GM12864 (cell line): ENCODE results near the gene TEX261.

Experiments used
- DNase-seq: peaks from one replicate; pipeline ENCODE4 v3.0.0-alpha.2; 2011; ENCODE audit warnings: low read depth
- H3K4me3 ChIP-seq: 2 replicates; pipeline ENCODE4 v1.5.1; 2011; ENCODE audit warnings: mild to moderate bottlenecking, low read depth, low read length, control low read depth
- CTCF ChIP-seq: IDR thresholded peaks from 2 replicates; pipeline ENCODE4 v1.5.1; 2011; ENCODE audit warnings: low read depth, mild to moderate bottlenecking, moderate library complexity, low read length, control low read depth, inconsistent platforms; ENCODE audit errors: missing control alignments

Gene TEX261

GRCh38 chr2:70988151-70988550, 6.5 kb downstream of the TEX261 start:
- no peak overlapping the region for H3K4me3 ChIP-seq
- no peak for DNase-seq
- no peak for TF ChIP-seq CTCF

- TF ChIP-seq CTCF = no peak
- DNase-seq = no peak
- no peak overlapping the region for H3K4me3 ChIP-seq
These were observed 7.3 kb downstream of the TEX261 start for GRCh38 chr2:70987386-70987785.

DNA sequence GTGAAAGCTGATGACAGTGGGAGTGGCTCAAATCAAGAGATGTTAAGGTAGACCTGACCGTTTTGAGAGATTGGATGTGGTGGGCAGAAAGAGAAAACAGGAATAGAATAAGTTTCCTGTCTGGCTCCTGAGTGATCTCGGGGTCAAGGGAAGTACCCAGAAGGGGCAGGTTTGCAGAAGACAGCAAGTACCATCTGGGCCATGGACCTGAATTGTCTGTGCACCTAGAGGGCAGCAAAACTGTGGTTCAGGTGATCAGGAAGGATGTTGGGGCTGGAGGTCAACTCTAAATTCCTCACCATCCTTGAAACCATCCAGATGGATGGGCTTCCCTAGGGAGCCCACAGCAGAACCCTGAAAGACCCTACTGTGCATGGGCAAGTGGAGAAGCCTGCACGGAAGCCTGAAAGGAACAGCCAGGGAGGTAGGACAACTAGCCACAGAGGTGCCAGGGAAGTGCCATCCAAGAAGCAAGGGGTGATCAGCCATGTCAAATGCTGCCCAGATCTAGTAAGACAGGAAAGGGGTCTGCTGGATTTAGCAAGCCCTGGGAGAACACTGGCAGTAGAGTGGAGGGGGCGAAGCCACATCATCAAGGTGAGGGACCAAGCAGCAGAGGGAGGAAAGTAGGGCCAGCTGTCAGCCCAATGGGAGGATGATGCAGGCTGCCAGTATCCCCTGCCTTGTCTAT, 8.0 kb downstream of the TEX261 start:
- no peak for DNase-seq
- no peak overlapping the region for H3K4me3 ChIP-seq
- no peak for TF ChIP-seq CTCF

DNA sequence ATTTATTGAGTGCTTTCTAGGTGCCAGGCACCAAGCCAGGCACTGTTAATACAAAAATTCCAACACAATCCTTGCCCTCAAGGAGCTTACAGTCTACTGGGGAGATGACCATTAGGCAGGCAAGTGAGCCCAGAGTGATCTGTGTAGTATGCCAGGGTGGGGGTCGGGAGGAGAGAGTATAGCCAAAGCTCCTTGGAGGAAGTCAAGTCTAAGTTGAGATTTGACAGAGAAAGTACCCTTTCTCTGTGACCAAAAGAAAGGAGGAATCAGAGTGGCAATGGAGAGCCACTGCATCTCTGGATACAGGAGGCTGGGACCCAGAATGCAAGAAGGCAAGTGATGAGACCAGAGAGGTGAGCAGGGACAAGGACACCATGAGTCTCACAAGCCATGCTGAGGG, 8.7 kb downstream of the TEX261 start:
- no peak overlapping the region for H3K4me3 ChIP-seq
- TF ChIP-seq CTCF = no peak
- no peak for DNase-seq

DNA sequence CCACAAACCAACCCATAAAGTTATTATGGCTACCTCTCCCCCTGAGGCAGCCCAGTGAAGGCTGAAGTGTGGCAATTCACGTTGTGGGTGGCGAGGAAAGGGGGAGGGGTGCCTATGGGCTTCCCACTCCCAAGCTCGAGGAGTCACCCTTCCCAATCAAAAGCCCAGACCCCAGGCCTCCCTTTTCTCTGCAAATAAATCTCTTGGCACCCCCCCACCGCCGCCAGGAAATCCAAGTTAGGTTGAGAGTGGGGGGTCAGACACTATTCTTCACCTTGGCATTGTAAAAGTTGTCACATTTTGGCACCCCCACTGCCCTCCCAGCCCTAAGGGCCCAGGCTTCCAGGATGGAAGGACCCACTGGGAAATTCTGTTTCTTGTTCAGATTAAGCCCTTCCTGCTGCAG, 9.4 kb downstream of the TEX261 start:
- no peak overlapping the region for H3K4me3 ChIP-seq
- DNase-seq = no peak
- no peak for TF ChIP-seq CTCF

DNA sequence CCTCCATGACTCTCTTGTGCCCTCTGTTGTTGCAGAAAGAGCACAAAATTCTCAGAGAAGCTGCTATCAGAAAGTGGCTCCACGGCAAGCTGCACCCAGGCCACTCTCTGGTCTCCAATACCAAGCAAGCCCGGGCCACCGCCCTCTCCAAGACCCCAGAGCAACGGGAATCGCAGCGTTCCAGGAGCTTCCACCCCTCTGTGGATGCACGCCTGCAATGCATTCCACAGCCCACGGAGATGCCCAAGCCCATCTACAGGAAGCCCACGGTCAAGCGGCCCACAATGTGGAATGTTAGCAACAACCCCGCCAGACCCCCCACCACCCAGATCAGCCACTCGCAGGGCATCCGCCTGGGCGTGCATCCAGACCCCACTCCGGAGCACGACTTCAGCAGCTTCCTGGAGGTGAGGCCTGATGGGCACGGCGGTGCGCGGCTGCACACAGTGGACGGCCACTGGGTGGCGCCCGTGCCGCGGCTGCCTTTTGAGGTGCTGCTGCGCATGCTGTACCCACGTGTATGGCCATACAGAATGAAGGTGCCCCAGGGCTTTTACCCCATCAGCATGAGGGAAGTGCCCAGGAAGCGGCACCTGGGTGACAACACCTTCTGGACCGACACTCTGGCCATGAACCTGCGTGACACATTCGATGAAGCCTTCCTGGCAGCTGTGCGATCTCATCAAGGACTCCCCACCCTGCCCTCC, 9.9 kb downstream of the TEX261 start:
- no peak overlapping the region for H3K4me3 ChIP-seq
- DNase-seq = no peak
- peak; percentile 77 for TF ChIP-seq CTCF

GRCh38 chr2:70984228-70984575, 10.5 kb downstream of the TEX261 start:
- no peak for TF ChIP-seq CTCF
- no peak for DNase-seq
- no peak overlapping the region for H3K4me3 ChIP-seq
